Measurements from ENCODE around the gene GSTA5. TPM values are rescaled to one million over a fixed set of nuclear protein-coding genes. Genes with fewer than 3 reads are reported as not detected.
"Not testable (repeated sequence)": the region's sequence is repeated elsewhere in the genome, so short reads cannot be mapped to it uniquely, and the experiment has no call there.

GSTA5 gene
- total and polyA plus RNA-seq, 12 donors: not detected

DNA sequence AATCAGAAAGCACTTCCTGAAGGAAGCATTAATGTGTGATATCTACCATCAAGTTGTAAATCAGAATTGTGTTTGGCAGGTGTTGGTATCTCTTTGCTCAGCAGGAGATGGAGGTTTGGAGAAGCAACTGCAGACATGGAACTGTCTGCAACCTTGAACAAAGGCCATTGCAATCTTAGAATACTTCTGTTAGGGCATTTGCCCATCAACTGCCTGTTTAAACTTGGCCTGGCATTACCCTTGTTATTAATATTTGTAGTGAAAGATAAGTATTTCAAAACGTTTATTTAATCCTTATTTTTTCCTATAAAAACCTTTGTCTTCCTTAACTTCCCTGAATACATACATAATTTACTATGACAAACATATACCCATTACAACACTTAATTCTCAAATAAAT, 14.1 kb downstream of the GSTA5 start:
- WGBS, 2 donors: 25 to 33% methylated on average over 1 of the region's 1 CpG
- DNase-seq (no peak), ATAC-seq (no peak)
- no peak overlapping the region for H3K27ac ChIP-seq
- no peaks in the 10 kb centered on the region for H3K36me3 ChIP-seq
- no peaks in the 10 kb centered on the region for H3K4me1 ChIP-seq
- TF ChIP-seq CTCF (IDR thresholded peaks at IDR 0.05): no peak
- H3K27me3 ChIP-seq: no peaks in the 10 kb centered on the region
- H3K9me3 ChIP-seq: peaks cover 0 to 3% (median 0%) of the 10 kb centered on the region in 11 donors
- intact Hi-C loops (cut with DNase I): loop anchor here in 3 of 10 donors (5.0 kb wide), 1 partner anchor 39 kb away; no protein-coding TSS in a partner anchor
- no peak overlapping the region for H3K4me3 ChIP-seq

GRCh38 chr6:52825900-52826459, 14.6 kb downstream of the GSTA5 start:
- WGBS, 2 donors: 74 to 77% methylated on average over 4 of the region's 4 CpGs
- intact Hi-C loops (cut with DNase I): loop anchor here in 3 of 10 donors (5.0 kb wide), 1 partner anchor 39 kb away; no protein-coding TSS in a partner anchor

GRCh38 chr6:52825270-52825793, 15.3 kb downstream of the GSTA5 start:
- intact Hi-C loops (cut with DNase I): loop anchor here in 3 of 10 donors (5.0 kb wide), 1 partner anchor 38 kb away; no protein-coding TSS in a partner anchor
- H3K4me1 ChIP-seq, H3K9me3 ChIP-seq, H3K4me3 ChIP-seq, ATAC-seq, H3K27me3 ChIP-seq, H3K36me3 ChIP-seq, H3K27ac ChIP-seq, DNase-seq: not testable (repeated sequence)
- 94% methylated on average over 25 of the region's 25 CpGs for WGBS, 2 donors

More at GRCh38 chr6:52825900-52826459, 14.6 kb downstream of the GSTA5 start:
- H3K9me3 ChIP-seq, H3K4me3 ChIP-seq, H3K4me1 ChIP-seq, DNase-seq, H3K27ac ChIP-seq, H3K36me3 ChIP-seq, H3K27me3 ChIP-seq, ATAC-seq: not testable (repeated sequence)

GRCh38 chr6:52821842-52822241, 18.8 kb downstream of the GSTA5 start:
- DNase-seq: no peak
- no peak for ATAC-seq
- no peaks in the 10 kb centered on the region for H3K4me1 ChIP-seq
- H3K9me3 ChIP-seq: peaks cover 0 to 3% (median 0%) of the 10 kb centered on the region in 11 donors
- intact Hi-C loops (cut with DNase I): no loop called here
- no peak overlapping the region for H3K4me3 ChIP-seq
- no peaks in the 10 kb centered on the region for H3K36me3 ChIP-seq
- TF ChIP-seq CTCF (IDR thresholded peaks at IDR 0.05): no peak
- H3K27me3 ChIP-seq: no peaks in the 10 kb centered on the region
- H3K27ac ChIP-seq: no peak overlapping the region
- WGBS, 2 donors: 62 to 84% methylated on average over 1 of the region's 1 CpG

DNA sequence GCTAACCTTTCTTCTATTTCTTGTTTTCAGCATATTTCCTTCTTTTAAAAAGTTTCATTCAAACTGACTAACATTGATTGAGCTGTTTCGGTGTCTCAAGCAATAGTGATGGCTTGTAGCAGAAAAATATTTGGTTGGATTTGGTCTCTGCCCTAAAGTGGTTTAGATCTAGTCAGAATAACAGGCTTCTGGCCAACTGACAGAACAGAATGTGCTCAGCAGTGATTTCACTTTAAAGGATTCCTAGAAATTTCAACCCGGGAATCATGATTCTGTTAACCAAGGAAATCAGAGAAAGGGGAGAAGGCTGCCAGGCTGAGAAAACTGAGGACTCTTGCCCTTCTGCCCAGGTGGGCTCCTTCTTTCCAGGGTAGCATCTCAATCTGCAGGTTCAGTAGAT, 20.4 kb downstream of the GSTA5 start:
- WGBS, 2 donors: 76 to 87% methylated on average over 2 of the region's 2 CpGs
- H3K9me3 ChIP-seq: peaks cover 0 to 3% (median 0%) of the 10 kb centered on the region in 11 donors
- ATAC-seq (no peak), DNase-seq (no peak)
- intact Hi-C loops (cut with DNase I): no loop called here
- H3K27me3 ChIP-seq: no peaks in the 10 kb centered on the region
- H3K4me3 ChIP-seq: no peak overlapping the region
- H3K4me1 ChIP-seq: no peaks in the 10 kb centered on the region
- no peaks in the 10 kb centered on the region for H3K36me3 ChIP-seq
- H3K27ac ChIP-seq: no peak overlapping the region
- no peak for TF ChIP-seq CTCF (IDR thresholded peaks at IDR 0.05)
